Ascending aorta (tissue), 2 donors: ENCODE data around the gene PRUNE2. TPM values are rescaled to one million over a fixed set of nuclear protein-coding genes. Genes with fewer than 3 reads are reported as not detected.

Experiments
- DNase-seq, 2 donors: peaks; one replicate each; pipeline ENCODE4 v3.0.0-alpha.2; 2019; ENCODE audit warnings: low spot score in 2 of 2
- H3K27ac ChIP-seq, 2 donors: fragments of 200-600 bp; sonication (generic); one replicate each; pipeline ENCODE4 v1.5.1; 2016 to 2017; ENCODE audit warnings: mild to moderate bottlenecking in 1 of 2
- H3K27me3 ChIP-seq: fragments of 200-600 bp; sonication (generic); one replicate; pipeline ENCODE4 v1.5.1; 2017
- H3K36me3 ChIP-seq, 2 donors: fragments of 200-600 bp; sonication (generic); one replicate each; pipeline ENCODE4 v1.5.1; 2016
- H3K4me1 ChIP-seq, 2 donors: fragments of 200-600 bp; sonication (generic); one replicate each; pipeline ENCODE4 v1.5.1; 2016 to 2017; ENCODE audit warnings: mild to moderate bottlenecking in 1 of 2
- H3K4me3 ChIP-seq, 2 donors: fragments of 200-600 bp; sonication (generic); one replicate each; pipeline ENCODE4 v1.5.1; 2016 to 2017; ENCODE audit warnings: mild to moderate bottlenecking in 1 of 2
- H3K9me3 ChIP-seq, 2 donors: fragments of 200-600 bp; sonication (generic); one replicate each; pipeline ENCODE4 v1.5.1; 2016
- intact Hi-C: fragments of 100-400 bp; cut with DNase I; formaldehyde crosslinking; loops from one replicate; pipeline ENCODE4 v1.15.1; 2023
- total RNA-seq: library from RNA; depleted of rRNA; stranded (reverse); fragments of >200 nt; gene quantifications from one replicate; pipeline ENCODE4 v1.1.0, GENCODE V29; 2016
- TF ChIP-seq, protein P1 (sequence below), 3 experiments: fragments of 200-600 bp in 2 of 3; fragments of 450-650 bp in 1 of 3; sonication (generic) in 2 of 3; IDR thresholded peaks; one replicate each; pipeline ENCODE4 v1.5.1; 2016 to 2019; ENCODE audit warnings: antibody characterized with exemption in 3 of 3, mild to moderate bottlenecking in 1 of 3, moderate library complexity in 1 of 3

PRUNE2 gene
- total RNA-seq, 1 donor from 2014 or later = 200 TPM

GRCh38 chr9:76573408-76573807 lies 332.5 kb downstream of the PRUNE2 start:
- intact Hi-C loops = no loop called here
- Histone ChIP-seq H3K9me3 (no peaks in the 10 kb centered on the region), H3K4me3 (no peak overlapping the region), H3K4me1 (no peaks in the 10 kb centered on the region), H3K27ac (no peak overlapping the region), H3K27me3 (no peaks in the 10 kb centered on the region), H3K36me3 (no peaks in the 10 kb centered on the region)
- no peak for DNase-seq
- TF ChIP-seq, protein P1, sequence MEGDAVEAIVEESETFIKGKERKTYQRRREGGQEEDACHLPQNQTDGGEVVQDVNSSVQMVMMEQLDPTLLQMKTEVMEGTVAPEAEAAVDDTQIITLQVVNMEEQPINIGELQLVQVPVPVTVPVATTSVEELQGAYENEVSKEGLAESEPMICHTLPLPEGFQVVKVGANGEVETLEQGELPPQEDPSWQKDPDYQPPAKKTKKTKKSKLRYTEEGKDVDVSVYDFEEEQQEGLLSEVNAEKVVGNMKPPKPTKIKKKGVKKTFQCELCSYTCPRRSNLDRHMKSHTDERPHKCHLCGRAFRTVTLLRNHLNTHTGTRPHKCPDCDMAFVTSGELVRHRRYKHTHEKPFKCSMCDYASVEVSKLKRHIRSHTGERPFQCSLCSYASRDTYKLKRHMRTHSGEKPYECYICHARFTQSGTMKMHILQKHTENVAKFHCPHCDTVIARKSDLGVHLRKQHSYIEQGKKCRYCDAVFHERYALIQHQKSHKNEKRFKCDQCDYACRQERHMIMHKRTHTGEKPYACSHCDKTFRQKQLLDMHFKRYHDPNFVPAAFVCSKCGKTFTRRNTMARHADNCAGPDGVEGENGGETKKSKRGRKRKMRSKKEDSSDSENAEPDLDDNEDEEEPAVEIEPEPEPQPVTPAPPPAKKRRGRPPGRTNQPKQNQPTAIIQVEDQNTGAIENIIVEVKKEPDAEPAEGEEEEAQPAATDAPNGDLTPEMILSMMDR (IDR thresholded peaks at IDR 0.05) = no peak

DNA sequence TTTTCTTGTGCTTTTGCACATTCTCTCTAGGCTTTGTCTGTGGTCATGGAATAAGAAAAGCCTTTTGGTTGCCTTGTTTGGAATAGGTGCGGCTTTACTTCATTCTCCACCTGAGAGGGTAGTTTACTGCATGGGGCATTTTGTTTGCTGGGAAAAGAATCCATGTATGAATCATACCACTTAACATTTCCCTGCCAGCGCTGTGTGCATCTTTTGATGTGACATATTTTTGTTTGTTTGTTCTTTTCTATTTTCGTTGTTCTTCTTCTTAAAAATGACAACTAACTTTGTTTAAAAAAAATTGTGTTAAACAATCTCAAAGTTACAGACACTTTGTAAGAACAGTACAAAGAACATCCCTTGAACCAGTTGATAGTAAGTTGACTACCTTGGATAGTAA lies 333.8 kb downstream of the PRUNE2 start:
- H3K36me3 ChIP-seq = no peaks in the 10 kb centered on the region
- peak overlapping the region; percentile 63 to 71 for H3K4me3 ChIP-seq
- no peaks in the 10 kb centered on the region for H3K4me1 ChIP-seq
- no peaks in the 10 kb centered on the region for H3K27me3 ChIP-seq
- DNase-seq = no peak
- H3K27ac ChIP-seq = no peak overlapping the region
- TF ChIP-seq, protein P1 (IDR thresholded peaks at IDR 0.05) = no peak
- no peaks in the 10 kb centered on the region for H3K9me3 ChIP-seq
- intact Hi-C loops = no loop called here

DNA sequence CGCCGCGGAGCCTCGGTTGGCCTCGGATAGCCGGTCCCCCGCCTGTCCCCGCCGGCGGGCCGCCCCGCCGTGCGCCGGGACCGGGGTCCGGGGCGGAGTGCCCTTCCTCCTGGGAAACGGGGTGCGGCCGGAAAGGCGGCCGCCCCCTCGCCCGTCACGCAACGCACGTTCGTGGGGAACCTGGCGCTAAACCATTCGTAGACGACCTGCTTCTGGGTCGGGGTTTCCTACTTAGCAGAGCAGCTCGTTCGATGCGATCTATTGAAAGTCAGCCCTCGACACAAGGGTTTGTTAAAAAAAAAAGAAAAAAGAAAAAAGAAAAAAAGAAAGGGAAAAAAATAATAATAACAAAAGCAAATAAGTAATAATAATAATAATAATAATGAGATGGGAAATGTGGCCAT lies 334.2 kb downstream of the PRUNE2 start:
- Histone ChIP-seq H3K36me3 (no peaks in the 10 kb centered on the region), H3K9me3 (no peaks in the 10 kb centered on the region), H3K4me1 (no peaks in the 10 kb centered on the region), H3K27ac (no peak overlapping the region), H3K27me3 (no peaks in the 10 kb centered on the region), H3K4me3 (peak overlapping the region; percentile 63 to 71)
- no peak for DNase-seq
- intact Hi-C loops = no loop called here
- TF ChIP-seq, protein P1 (IDR thresholded peaks at IDR 0.05) = no peak

GRCh38 chr9:76571288-76571687 lies 334.6 kb downstream of the PRUNE2 start:
- Histone ChIP-seq H3K27ac (no peak overlapping the region), H3K27me3 (no peaks in the 10 kb centered on the region)
- intact Hi-C loops = no loop called here

GRCh38 chr9:76570826-76571225 lies 335.1 kb downstream of the PRUNE2 start:
- Histone ChIP-seq H3K36me3 (no peaks in the 10 kb centered on the region), H3K27me3 (no peaks in the 10 kb centered on the region), H3K9me3 (no peaks in the 10 kb centered on the region), H3K4me1 (no peaks in the 10 kb centered on the region), H3K4me3 (no peak overlapping the region), H3K27ac (no peak overlapping the region)
- DNase-seq = no peak
- TF ChIP-seq, protein P1 (IDR thresholded peaks at IDR 0.05) = no peak
- intact Hi-C loops = no loop called here

More at GRCh38 chr9:76571288-76571687, 334.6 kb downstream of the PRUNE2 start:
- no peaks in the 10 kb centered on the region for H3K4me1 ChIP-seq
- H3K4me3 ChIP-seq = peak overlapping the region; percentile 63 to 71
- TF ChIP-seq, protein P1 (IDR thresholded peaks at IDR 0.05) = no peak
- no peaks in the 10 kb centered on the region for H3K9me3 ChIP-seq
- no peaks in the 10 kb centered on the region for H3K36me3 ChIP-seq
- no peak for DNase-seq

DNA sequence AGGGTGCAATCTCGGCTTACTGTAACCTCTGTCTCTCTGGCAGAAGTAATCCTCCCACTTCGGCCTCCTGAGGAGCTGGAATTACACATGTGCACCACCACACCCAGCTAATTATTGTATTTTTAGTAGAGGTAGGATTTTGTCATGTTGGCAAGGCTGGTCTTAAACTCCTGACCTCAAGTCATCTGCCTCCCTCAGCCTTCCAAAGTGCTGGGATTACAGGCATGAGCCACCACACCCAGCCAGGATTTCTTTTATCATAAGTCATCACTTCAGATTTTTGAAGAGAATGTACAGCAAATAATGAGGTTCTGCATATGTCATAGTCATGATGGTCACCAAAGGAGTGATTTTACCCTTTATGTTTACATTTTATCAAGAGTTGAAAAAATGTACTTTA lies 338.8 kb downstream of the PRUNE2 start:
- no peaks in the 10 kb centered on the region for H3K9me3 ChIP-seq
- no peak overlapping the region for H3K4me3 ChIP-seq
- no peaks in the 10 kb centered on the region for H3K36me3 ChIP-seq
- DNase-seq = no peak
- intact Hi-C loops = no loop called here
- no peak overlapping the region for H3K27ac ChIP-seq
- no peaks in the 10 kb centered on the region for H3K27me3 ChIP-seq
- peaks cover 0 to 3% of the 10 kb centered on the region in 2 donors for H3K4me1 ChIP-seq
- TF ChIP-seq, protein P1 (IDR thresholded peaks at IDR 0.05) = no peak
